ENCODE results near the gene KHK.

KHK gene

GRCh38 chr2:27135478-27135955 is 48.9 kb downstream of the KHK start:
- Histone ChIP-seq H3K4me1 (ENCODE audit: low read length) (peaks cover 12% of the 10 kb centered on the region), H3K9ac (ENCODE audit: low read length) (no peak overlapping the region), H2AFZ (ENCODE audit: low read depth, low read length) (0 out of 2 replicates have a peak overlapping the region, but pooled peaks have one; percentile 71), H3K4me3 (ENCODE audit: low read length) (no peak overlapping the region), H4K20me1 (ENCODE audit: insufficient read depth, low read length) (peaks cover 4% of the 10 kb centered on the region), H3K79me2 (ENCODE audit: low read length) (peaks cover 21% of the 10 kb centered on the region), H3K27me3 (ENCODE audit: low read depth, low read length) (no peaks in the 10 kb centered on the region), H3K36me3 (replicated peaks; ENCODE audit: low read depth, low read length) (peaks cover 26% of the 10 kb centered on the region), H3K27ac (ENCODE audit: low read length) (no peak overlapping the region), H3K4me2 (ENCODE audit: low read length) (no peak overlapping the region), H3K9me3 (ENCODE audit: insufficient read depth, low read length) (no peaks in the 10 kb centered on the region)
- TF ChIP-seq, protein P1, sequence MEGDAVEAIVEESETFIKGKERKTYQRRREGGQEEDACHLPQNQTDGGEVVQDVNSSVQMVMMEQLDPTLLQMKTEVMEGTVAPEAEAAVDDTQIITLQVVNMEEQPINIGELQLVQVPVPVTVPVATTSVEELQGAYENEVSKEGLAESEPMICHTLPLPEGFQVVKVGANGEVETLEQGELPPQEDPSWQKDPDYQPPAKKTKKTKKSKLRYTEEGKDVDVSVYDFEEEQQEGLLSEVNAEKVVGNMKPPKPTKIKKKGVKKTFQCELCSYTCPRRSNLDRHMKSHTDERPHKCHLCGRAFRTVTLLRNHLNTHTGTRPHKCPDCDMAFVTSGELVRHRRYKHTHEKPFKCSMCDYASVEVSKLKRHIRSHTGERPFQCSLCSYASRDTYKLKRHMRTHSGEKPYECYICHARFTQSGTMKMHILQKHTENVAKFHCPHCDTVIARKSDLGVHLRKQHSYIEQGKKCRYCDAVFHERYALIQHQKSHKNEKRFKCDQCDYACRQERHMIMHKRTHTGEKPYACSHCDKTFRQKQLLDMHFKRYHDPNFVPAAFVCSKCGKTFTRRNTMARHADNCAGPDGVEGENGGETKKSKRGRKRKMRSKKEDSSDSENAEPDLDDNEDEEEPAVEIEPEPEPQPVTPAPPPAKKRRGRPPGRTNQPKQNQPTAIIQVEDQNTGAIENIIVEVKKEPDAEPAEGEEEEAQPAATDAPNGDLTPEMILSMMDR (IDR thresholded peaks at IDR 0.05; ENCODE audit: low read depth, low read length), result no peak
- no peak for TF ChIP-seq EZH2phosphoT487 (IDR thresholded peaks at IDR 0.05; ENCODE audit: low read depth)

DNA sequence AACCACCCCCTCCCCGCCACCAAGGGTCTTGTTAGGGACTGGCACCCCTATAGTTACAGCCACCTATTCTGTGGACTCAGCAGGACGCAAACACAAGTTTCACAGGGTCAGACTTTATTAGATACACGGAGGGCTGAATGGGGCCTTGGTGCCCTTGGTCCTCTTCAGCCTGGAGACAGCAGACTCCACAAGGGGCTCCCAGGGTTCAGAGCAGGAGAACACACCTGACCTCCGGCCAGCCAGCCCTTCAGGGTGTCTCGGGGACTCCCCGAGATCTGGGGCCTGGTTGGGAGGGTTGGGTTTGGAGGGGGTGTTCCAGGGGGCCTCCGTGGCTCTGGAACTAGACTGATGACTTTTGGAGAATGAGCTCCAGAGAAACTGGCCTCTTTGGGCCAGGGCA is 50.2 kb downstream of the KHK start:
- Histone ChIP-seq H3K27ac (ENCODE audit: low read length) (no peak overlapping the region), H3K4me3 (ENCODE audit: low read length) (no peak overlapping the region), H3K27me3 (ENCODE audit: low read depth, low read length) (no peaks in the 10 kb centered on the region), H2AFZ (ENCODE audit: low read depth, low read length) (no peak overlapping the region), H3K79me2 (ENCODE audit: low read length) (peaks cover 21% of the 10 kb centered on the region), H4K20me1 (ENCODE audit: insufficient read depth, low read length) (peaks cover 4% of the 10 kb centered on the region), H3K9me3 (ENCODE audit: insufficient read depth, low read length) (no peaks in the 10 kb centered on the region), H3K4me2 (ENCODE audit: low read length) (no peak overlapping the region), H3K36me3 (replicated peaks; ENCODE audit: low read depth, low read length) (peaks cover 13% of the 10 kb centered on the region), H3K4me1 (ENCODE audit: low read length) (peaks cover 12% of the 10 kb centered on the region), H3K9ac (ENCODE audit: low read length) (no peak overlapping the region)
- TF ChIP-seq, protein P1 (IDR thresholded peaks at IDR 0.05; ENCODE audit: low read depth, low read length), result no peak
- no peak for TF ChIP-seq EZH2phosphoT487 (IDR thresholded peaks at IDR 0.05; ENCODE audit: low read depth)

DNA sequence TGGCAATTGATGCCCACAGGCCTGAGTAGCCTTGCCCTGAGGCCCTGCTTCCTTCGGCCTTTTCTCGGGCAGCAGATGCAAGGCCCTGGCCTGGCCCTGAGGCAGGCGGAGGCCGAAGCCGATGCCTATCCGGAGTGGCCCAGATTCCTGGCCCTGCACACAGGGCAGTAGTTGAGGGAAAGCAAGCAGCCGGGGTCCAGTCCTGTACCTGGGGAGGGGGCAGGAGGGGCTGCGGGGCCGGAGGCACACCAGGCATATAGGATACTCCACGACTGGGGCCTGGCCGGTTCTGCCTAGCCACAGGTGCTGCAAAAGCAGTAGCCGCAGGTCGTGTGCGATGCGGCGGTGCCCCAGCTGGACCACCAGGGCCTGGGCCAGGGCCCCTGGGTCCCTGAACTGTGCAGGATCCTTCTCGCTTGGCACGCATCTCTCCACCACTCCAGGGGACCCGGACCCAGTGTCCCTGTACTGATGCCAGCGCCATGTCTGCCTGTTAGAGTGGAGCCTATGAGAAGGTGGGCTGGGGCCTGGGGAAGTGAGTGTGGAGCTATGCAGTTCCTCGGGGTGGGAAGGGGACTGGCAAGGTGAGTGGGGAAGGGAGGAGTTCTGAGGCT is 50.9 kb downstream of the KHK start:
- Histone ChIP-seq H3K4me2 (ENCODE audit: low read length) (no peak overlapping the region), H3K27me3 (ENCODE audit: low read depth, low read length) (no peaks in the 10 kb centered on the region), H3K4me3 (ENCODE audit: low read length) (no peak overlapping the region), H3K36me3 (replicated peaks; ENCODE audit: low read depth, low read length) (peaks cover 7% of the 10 kb centered on the region), H4K20me1 (ENCODE audit: insufficient read depth, low read length) (peaks cover 4% of the 10 kb centered on the region), H3K9me3 (ENCODE audit: insufficient read depth, low read length) (no peaks in the 10 kb centered on the region), H3K27ac (ENCODE audit: low read length) (no peak overlapping the region), H3K79me2 (ENCODE audit: low read length) (peaks cover 20% of the 10 kb centered on the region), H3K4me1 (ENCODE audit: low read length) (peaks cover 12% of the 10 kb centered on the region), H3K9ac (ENCODE audit: low read length) (no peak overlapping the region), H2AFZ (ENCODE audit: low read depth, low read length) (no peak overlapping the region)
- TF ChIP-seq, protein P1 (IDR thresholded peaks at IDR 0.05; ENCODE audit: low read depth, low read length), result no peak
- no peak for TF ChIP-seq EZH2phosphoT487 (IDR thresholded peaks at IDR 0.05; ENCODE audit: low read depth)

DNA sequence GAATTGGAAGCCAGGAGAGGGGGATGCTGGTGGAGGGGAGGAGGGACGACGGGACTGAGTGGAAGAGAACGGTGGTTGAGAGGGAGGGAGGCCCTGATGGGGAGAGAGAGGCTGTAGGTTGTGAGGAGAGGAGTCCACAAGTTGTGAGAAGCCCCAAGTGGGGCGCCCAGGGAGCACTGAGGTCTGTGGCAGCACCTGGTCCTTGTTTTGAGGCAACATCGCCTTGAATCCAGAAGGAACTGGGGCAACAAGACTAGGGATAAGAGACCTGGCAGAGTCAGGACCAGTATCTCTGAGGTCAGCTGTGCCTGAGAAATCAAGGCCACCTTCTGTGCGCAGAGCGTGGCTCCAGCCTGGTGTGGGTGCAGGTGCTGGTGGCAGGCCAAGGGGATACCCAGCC is 51.5 kb downstream of the KHK start:
- Histone ChIP-seq H3K4me3 (ENCODE audit: low read length) (no peak overlapping the region), H3K36me3 (replicated peaks; ENCODE audit: low read depth, low read length) (peaks cover under 1% of the 10 kb centered on the region), H4K20me1 (ENCODE audit: insufficient read depth, low read length) (peaks cover 4% of the 10 kb centered on the region; the same call in 1 of the 2 replicates), H3K27me3 (ENCODE audit: low read depth, low read length) (peaks cover 2% of the 10 kb centered on the region; the same call in 1 of the 2 replicates), H3K9me3 (ENCODE audit: insufficient read depth, low read length) (no peaks in the 10 kb centered on the region), H2AFZ (ENCODE audit: low read depth, low read length) (no peak overlapping the region), H3K4me2 (ENCODE audit: low read length) (no peak overlapping the region), H3K4me1 (ENCODE audit: low read length) (peaks cover 12% of the 10 kb centered on the region), H3K27ac (ENCODE audit: low read length) (no peak overlapping the region), H3K79me2 (ENCODE audit: low read length) (peaks cover 13% of the 10 kb centered on the region), H3K9ac (ENCODE audit: low read length) (no peak overlapping the region)
- no peak for TF ChIP-seq EZH2phosphoT487 (IDR thresholded peaks at IDR 0.05; ENCODE audit: low read depth)
- TF ChIP-seq, protein P1 (IDR thresholded peaks at IDR 0.05; ENCODE audit: low read depth, low read length), result no peak
